GM19395 (cell line): ENCODE measurements around the gene OR2Y1.
"Not testable (repeated sequence)": the region's sequence is repeated elsewhere in the genome, so short reads cannot be mapped to it uniquely, and the experiment has no call there.

ENCODE experiments used
- ATAC-seq: cut with Tn5 transposase; IDR thresholded peaks from one replicate; pipeline ENCODE4 v1.9.1; 2021; ENCODE audit warnings: mild to moderate bottlenecking, moderate library complexity; ENCODE audit not compliant: unreplicated experiment

The OR2Y1 gene, protein sequence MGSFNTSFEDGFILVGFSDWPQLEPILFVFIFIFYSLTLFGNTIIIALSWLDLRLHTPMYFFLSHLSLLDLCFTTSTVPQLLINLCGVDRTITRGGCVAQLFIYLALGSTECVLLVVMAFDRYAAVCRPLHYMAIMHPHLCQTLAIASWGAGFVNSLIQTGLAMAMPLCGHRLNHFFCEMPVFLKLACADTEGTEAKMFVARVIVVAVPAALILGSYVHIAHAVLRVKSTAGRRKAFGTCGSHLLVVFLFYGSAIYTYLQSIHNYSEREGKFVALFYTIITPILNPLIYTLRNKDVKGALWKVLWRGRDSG

DNA sequence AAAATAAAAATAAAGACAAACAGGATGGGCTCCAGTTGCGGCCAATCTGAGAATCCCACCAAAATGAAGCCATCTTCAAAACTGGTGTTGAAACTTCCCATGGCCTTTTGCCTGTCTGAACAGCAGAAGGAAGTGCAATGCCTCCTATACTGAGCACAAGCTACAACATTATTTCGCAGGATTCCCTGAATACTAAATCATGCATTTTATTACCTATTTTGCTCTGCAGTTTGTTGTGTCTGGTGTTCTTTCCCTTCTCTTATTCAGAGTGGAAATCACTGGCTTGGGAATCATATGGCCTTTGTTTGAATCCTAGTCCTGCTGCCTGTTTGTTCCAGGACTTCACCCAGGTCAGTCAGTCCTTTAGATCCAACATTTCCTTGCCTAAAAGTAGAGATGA, at the start of gene OR2Y1:
TSS of gene OR2Y1 (minus strand) at position 101 of the 400 bp plus-strand sequence. CDS start at position 101, 0 bp downstream.
- no peak for ATAC-seq

- ATAC-seq: not testable (repeated sequence)
Observed at GRCh38 chr5:180788651-180789410, 49.0 kb upstream of the OR2Y1 start.

GRCh38 chr5:180787711-180788431, 48.0 kb upstream of the OR2Y1 start:
- ATAC-seq: no peak

DNA sequence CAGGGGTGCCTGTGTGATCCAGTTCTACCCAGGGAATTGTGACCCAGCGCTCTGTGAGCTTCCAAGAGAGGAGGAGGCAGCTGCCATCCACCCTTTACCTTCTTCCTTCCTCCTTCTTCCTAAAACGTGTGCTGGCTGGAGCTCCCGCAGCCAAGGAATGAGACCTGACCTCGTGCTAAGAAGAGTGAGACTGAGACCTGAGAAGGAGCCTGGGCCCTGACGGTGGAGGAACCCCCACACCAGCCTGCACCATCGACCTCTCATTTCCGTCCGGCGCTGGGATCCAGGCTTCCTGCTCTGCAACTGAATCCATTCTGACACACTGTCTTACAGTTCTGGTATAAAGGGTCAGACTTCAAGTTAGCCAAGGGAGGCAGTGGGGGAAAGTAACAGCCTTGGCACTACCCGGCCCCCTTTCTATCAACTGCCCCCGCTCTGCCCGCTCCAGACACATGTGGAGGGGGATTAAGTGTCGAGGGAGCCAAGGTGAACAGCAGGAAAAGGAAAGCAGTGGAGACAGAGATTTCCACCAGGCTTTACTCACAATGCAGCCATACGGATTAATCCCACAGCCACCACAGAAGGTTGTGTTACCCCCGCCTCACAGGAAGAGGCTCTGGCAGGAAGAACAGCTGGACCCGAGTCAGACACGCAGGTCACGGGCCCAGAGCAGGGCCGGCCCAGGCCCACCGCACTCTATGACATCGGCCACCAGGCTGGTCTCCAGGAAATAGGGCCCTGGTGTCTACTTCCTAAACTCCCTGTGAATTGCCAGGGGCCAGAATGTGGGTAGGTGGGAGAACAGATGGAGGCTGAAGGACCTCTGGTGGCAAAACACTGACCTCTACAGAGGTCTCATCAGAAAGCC, 46.9 kb upstream of the OR2Y1 start:
- no peak for ATAC-seq

DNA sequence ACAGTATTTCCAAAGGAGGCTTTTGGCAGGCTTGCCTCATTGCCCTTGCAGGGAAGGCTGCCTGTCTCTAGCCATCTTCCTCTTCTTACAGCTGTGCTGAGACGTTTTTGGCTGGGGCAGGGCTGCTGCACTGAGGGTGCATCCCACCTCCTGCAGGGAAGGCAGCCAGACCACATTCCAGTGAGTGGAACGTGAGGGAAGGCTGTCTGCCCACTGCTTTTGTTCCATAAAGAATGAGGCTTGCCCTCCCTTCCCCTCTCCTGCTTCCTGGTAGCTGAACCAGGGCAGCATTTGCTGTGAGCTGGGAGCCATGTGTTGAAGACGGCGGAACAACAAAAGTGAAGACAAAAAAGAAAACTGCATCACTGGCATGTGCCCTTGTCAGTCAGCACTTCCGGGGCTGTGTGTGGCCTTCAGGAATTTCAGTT, 46.0 kb upstream of the OR2Y1 start:
- ATAC-seq: no peak

- no peak for ATAC-seq
Observed at GRCh38 chr5:180785121-180785781, 45.4 kb upstream of the OR2Y1 start.

- peak; percentile 72 for ATAC-seq
Observed at GRCh38 chr5:180784497-180785097, 44.7 kb upstream of the OR2Y1 start.

DNA sequence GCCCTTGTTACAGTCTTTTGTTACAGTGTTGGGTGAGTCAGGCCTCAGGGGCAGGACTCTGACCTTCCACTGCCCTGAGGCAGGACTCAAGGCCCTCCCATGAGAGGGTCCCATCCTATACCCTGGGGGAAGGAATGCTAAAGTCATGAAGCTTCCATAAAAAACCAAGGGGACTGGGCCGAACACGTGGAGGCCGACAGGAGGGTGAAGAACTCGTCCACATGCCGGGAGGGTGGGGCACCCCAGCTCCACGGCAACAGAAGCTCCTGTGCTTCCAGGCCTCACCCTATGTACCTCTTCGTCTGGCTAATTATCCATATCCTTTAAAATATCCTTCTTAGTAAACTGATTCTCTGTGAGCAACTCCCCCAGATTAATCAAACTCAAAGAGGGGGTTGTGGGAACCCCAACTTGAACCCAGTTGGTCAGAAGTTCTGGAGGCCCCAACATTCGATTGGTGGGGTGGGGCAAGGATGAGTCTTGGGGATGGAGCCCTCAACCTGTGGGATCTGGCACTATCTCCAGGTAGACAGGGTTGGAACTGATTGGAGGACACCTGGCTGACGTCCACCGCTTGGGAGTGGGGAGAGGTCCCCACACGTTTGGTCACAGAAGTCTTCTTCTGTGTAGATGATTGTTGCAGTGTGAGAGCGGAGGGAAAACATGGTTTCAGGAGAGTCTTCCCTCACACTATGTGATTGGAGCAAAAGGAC, 43.6 kb upstream of the OR2Y1 start:
- ATAC-seq: no peak

DNA sequence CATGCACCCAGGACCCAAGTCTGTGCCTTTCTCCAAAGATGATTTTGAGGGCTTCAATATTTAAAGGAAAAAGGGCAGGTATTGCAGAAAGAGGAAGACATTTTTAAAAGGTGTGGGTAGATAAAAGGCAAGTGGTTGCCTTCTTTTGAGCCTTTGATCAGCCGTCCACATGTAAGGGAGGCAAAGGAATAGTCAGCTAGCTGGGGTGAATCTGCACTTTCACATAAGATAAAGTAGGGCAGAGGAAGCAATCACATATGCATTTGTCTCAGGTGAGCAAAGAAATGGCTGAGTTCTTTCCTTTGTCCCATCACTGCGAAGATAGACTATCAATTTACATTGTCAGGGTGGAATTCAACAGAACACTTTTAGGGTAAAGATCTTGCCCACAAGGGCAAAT, 42.9 kb upstream of the OR2Y1 start:
- ATAC-seq: no peak

DNA sequence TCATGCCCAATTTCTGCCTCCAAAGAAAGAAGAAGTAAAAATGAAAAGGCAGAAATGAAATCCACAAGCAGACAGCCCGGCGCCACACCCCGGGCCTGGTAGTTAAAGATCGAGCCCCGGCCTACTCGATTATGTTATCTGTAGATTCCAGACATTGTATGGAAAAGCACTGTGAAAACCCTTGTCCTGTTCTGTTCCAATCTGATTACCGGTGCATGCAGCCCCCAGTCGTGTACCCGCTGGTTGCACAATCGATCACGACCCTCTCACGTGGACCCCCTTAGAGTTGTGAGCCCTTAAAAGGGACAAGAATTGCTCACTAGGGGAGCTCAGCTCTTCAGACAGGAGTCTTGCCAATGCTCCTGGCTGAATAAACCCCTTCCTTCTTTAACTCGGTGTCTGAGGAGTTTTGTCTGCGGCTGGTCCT, 42.1 kb upstream of the OR2Y1 start:
- not testable (repeated sequence) for ATAC-seq

- no peak for ATAC-seq
Observed at GRCh38 chr5:180779985-180780610, 40.2 kb upstream of the OR2Y1 start.

- no peak for ATAC-seq
Observed at GRCh38 chr5:180777475-180777874, 37.6 kb upstream of the OR2Y1 start.

DNA sequence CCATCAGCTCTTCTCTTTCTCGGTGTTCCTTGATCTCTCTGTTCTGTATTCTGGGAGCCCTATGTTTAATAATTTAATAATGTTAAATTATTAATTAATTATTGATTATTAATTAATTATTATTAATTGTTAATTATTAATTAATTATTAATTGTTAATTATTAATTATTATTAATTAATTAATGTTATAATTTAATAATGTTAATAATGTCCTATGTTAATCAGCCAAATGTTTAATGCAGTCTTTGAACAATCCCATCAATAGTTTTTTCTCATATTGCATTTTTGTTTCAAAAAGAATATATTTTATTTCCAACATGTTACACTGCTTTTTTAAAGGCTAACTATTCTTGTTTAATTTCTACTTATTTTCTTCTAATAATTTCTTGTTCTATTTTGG, 36.5 kb upstream of the OR2Y1 start:
- ATAC-seq: no peak

DNA sequence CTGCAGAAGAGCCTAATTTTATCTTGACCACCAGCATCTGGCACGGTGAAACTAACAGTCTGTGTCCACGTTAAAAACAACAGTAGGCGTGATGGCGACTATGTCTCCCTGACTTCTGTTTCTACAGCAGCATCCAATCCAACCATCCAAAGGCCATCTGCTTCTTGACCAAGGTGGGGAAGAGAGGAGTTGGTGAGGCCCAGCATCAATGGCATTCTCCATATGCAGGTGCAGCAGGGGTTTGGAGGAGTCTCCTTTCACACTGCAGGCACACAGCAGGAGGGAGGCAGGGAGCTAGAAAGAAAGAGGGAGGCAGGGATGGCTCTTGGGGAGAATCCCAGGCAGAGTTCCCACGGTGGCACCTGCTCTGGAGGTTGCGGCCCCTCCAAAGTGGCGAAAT, 35.8 kb upstream of the OR2Y1 start:
- ATAC-seq: no peak

GRCh38 chr5:180771839-180772238, 32.0 kb upstream of the OR2Y1 start:
- no peak for ATAC-seq

DNA sequence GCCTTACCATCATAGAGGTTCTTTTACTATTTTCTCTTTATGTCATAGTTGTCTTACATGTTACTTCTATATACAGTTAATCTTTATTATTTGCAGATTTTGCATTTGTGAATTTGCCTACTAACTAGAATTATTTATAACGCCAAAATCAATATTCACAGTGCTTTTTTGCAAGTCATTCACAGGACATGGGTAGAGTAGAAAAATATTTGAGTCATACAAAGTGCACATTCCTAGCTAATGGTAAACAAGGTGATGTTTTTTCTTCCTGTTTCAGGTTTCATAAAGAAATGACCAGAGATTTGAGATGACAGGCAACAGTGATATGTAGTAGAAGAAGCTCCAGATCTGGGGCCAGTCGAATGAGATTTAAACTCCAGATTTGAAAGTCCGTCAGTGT, 30.0 kb upstream of the OR2Y1 start:
- no peak for ATAC-seq

DNA sequence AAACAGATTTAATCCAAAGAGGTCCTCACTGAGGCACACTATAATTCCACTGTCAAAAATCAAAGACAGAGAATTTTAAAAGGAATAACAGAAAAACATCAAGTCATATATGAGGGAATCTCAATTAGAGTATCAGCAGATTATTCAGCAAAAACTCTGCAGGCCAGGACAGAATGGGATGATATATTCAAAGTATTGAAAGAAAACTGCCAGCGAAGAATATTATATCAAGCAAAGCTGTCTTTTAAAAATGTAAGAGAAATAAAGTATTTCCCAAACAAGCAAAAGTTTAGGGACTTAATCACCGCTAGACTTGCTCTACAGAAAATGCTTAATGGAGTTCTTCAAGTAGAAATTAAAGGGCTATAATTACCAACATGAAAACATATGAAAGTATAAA, 15.7 kb upstream of the OR2Y1 start:
- ATAC-seq: no peak

DNA sequence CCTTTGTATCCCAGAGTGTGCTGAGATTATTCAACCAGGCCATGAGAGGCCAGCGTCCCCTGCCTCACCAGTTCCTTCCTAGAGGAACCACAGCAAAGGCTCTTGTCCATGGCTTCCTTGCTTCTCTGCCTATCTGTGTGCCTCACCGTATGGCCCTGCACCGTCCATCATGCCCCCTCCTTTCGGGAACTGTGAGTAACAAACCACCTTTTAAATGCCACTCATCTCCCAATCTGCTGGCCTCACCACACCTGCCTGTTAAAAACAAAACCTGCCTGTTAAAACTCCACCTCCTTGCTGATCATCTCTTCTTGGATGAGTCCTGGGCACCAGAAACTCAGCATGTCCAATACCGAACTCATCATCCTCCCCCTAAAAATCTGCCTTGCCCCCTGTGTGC, 4.4 kb upstream of the OR2Y1 start:
- no peak for ATAC-seq

DNA sequence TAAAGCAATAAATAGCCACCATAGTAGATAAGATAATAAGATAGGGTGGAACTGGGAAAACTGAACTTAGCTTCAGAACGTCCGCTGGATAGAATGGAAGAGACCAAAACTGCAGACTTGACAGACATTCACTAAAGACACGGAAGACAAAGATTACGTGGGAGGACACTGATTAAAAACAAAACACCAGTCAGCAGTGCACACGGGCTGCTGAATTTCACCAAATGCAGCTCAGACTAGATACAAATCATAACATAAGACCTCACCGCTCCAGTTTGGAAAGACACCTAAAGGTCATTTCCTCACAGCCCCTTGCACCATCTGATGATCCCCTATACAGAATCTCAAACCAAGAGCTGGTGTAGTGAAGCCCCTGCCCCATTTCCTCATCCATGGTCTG, 2.9 kb upstream of the OR2Y1 start:
- no peak for ATAC-seq
